K562 (cell line): ENCODE results near the gene BMPER. TPM values are rescaled to one million over a fixed set of nuclear protein-coding genes. Genes with fewer than 3 reads are reported as not detected.

Experiments
- ATAC-seq: fragments of 200-7000 bp; cut with Tn5 transposase; 3 replicates; pipeline ENCODE4 v1.9.1; 2020; ENCODE audit warnings: moderate library complexity
- BruUV-seq: library from RNA; stranded (reverse); fragments of 400-500 nt; replicated peaks from 2 replicates; lab custom pipeline; 2021; lab: Mats Ljungman, UMichigan
- CTCF ChIA-PET: fragments of 300-600 bp; formaldehyde crosslinking; extraction: SDS; loops from one replicate; lab custom pipeline; 2021; ENCODE audit warnings: low intra/inter-chr PET ratio; lab: Yijun Ruan, JAX
- POLR2A ChIA-PET: fragments of 300-600, 350-650 bp; sonication (Branson Sonifier 250); formaldehyde crosslinking; extraction: SDS; loops from one replicate; lab custom pipeline; 2021; ENCODE audit warnings: antibody characterized with exemption, inconsistent platforms; lab: Yijun Ruan, JAX
- DNase-seq, 4 experiments: peaks; one replicate each; pipeline versions ENCODE4 v3.0.0 to v3.0.0-alpha.2; 2011 to 2018; ENCODE audit warnings: low spot score in 3 of 4, mixed read lengths in 3 of 4; ENCODE audit errors: extremely low read depth in 1 of 4
- FAIRE-seq: peaks from 2 replicates; lab custom pipeline; 2011; peaks lifted over from hg19 to GRCh38; lab: Jason Lieb, UNC
- H2AFZ ChIP-seq: 2 replicates; pipeline ENCODE4 v1.6.0; 2011; ENCODE audit warnings: low read depth, low read length, control low read depth, inconsistent platforms
- H3K27ac ChIP-seq: fragments of 200-600 bp; 3 replicates; pipeline ENCODE4 v1.8.0; 2011; ENCODE audit warnings: low read depth, mild to moderate bottlenecking, control low read depth, inconsistent platforms, low read length, moderate library complexity, mixed read lengths; ENCODE audit errors: extremely low read depth
- H3K27me3 ChIP-seq, 2 experiments: fragments of 300-600 bp in 1 of 2; 2 replicates in 1 of 2; 3 replicates in 1 of 2; pipeline versions ENCODE4 v1.6.0 to v1.8.0; 2011; ENCODE audit warnings: inconsistent platforms in 2 of 2, low read length in 2 of 2, mild to moderate bottlenecking in 1 of 2, mixed read lengths in 1 of 2, moderate library complexity in 1 of 2; ENCODE audit not compliant: control insufficient read depth in 2 of 2, insufficient read depth in 2 of 2
- H3K36me3 ChIP-seq: fragments of 300-600 bp; 3 replicates; pipeline ENCODE4 v1.8.0; 2011; ENCODE audit warnings: mild to moderate bottlenecking, low read length, inconsistent platforms; ENCODE audit not compliant: control insufficient read depth, insufficient read depth
- H3K4me1 ChIP-seq, 2 experiments: fragments of 200-600 bp in 1 of 2; replicated peaks in 1 of 2; 2 replicates in 1 of 2; 3 replicates in 1 of 2; pipeline versions ENCODE4 v1.5.1 to v1.8.0; 2011; ENCODE audit warnings: inconsistent platforms in 2 of 2, low read length in 2 of 2, mild to moderate bottlenecking in 1 of 2, mixed read lengths in 1 of 2, moderate library complexity in 1 of 2; ENCODE audit not compliant: control insufficient read depth in 2 of 2, insufficient read depth in 2 of 2
- H3K4me2 ChIP-seq: 2 replicates; pipeline ENCODE4 v1.6.1; 2011; ENCODE audit warnings: low read length, control low read depth, inconsistent platforms, mixed read lengths; ENCODE audit not compliant: insufficient read depth
- H3K4me3 ChIP-seq: fragments of 200-600 bp; sonication (generic), shearing (Covaris generic); 2 replicates; pipeline ENCODE4 v1.5.1; 2016; ENCODE audit warnings: control low read depth, inconsistent platforms
- H3K79me2 ChIP-seq: fragments of 200-600 bp; 3 replicates; pipeline ENCODE4 v1.8.0; 2011; ENCODE audit warnings: low read length, inconsistent platforms; ENCODE audit not compliant: control insufficient read depth, insufficient read depth
- H3K9ac ChIP-seq, 2 experiments: 2 replicates each; pipeline versions ENCODE4 v1.6.0 to v1.6.1; 2011; ENCODE audit warnings: low read depth in 2 of 2, low read length in 2 of 2, control low read depth in 1 of 2, inconsistent platforms in 1 of 2, mild to moderate bottlenecking in 1 of 2, mixed read lengths in 1 of 2; ENCODE audit not compliant: insufficient read depth in 1 of 2
- H3K9me1 ChIP-seq: one replicate; pipeline ENCODE4 v1.6.0; 2011; ENCODE audit warnings: inconsistent platforms, mild to moderate bottlenecking, low read length, moderate library complexity; ENCODE audit not compliant: control insufficient read depth, insufficient read depth
- H3K9me3 ChIP-seq: replicated peaks from 2 replicates; pipeline ENCODE4 v1.5.1; 2011; ENCODE audit warnings: low read depth, low read length, inconsistent platforms; ENCODE audit not compliant: control insufficient read depth, insufficient read depth
- H4K20me1 ChIP-seq: replicated peaks from 2 replicates; pipeline ENCODE4 v1.6.1; 2011; ENCODE audit warnings: low read length, inconsistent platforms, mixed read lengths; ENCODE audit not compliant: control insufficient read depth, insufficient read depth
- CBX2 ChIP-seq: fragments of 200-600 bp; sonication (generic); IDR thresholded peaks from one replicate; pipeline ENCODE4 v1.6.1; 2012; ENCODE audit warnings: mild to moderate bottlenecking, low read length, inconsistent platforms; ENCODE audit not compliant: insufficient read depth, poor library complexity, severe bottlenecking
- CEBPG ChIP-seq, 3 experiments: fragments of 200-800 bp in 1 of 3; sonication (Bioruptor generic) in 1 of 3; sonication (generic) in 1 of 3; formaldehyde crosslinking in 1 of 3; IDR thresholded peaks in 2 of 3; conservative IDR thresholded peaks in 1 of 3; 2 replicates each; pipeline versions ENCODE4 v1.6.1 to v1.8.0; 2016 to 2022; ENCODE audit warnings: missing compliant biosample characterization in 2 of 3, missing genetic modification characterization in 2 of 3, mild to moderate bottlenecking in 1 of 3, missing genetic modification reagents in 1 of 3
- IFI16 ChIP-seq: fragments of 250-450 bp; sonication (Bioruptor Pico); IDR thresholded peaks from 2 replicates; pipeline ENCODE4 v2.1.2; 2022; ENCODE audit warnings: mild to moderate bottlenecking, inconsistent platforms
- MCM5 ChIP-seq: fragments of 450-650 bp; IDR thresholded peaks from 2 replicates; pipeline ENCODE4 v1.6.1; 2016; ENCODE audit warnings: low read depth
- NFIC ChIP-seq: fragments of 450-650 bp; IDR thresholded peaks from 2 replicates; pipeline ENCODE4 v1.6.1; 2017; ENCODE audit warnings: mild to moderate bottlenecking, inconsistent platforms
- RBM14 ChIP-seq: fragments of 200-400 bp; formaldehyde crosslinking; IDR thresholded peaks from 2 replicates; pipeline ENCODE4 v1.6.1; 2018; ENCODE audit warnings: low read depth, mild to moderate bottlenecking, low read length, moderate library complexity, borderline replicate concordance; ENCODE audit not compliant: insufficient read depth
- TCF7 ChIP-seq: sonication (generic); IDR thresholded peaks from 2 replicates; pipeline ENCODE4 v1.6.1; 2016; ENCODE audit warnings: antibody characterized with exemption, borderline replicate concordance
- WHSC1 ChIP-seq: IDR thresholded peaks from one replicate; pipeline ENCODE4 v1.6.1; 2012; ENCODE audit warnings: low read length, control low read depth, inconsistent platforms
- ZNF165 ChIP-seq: fragments of 250-450 bp; sonication (Bioruptor Pico); IDR thresholded peaks from 2 replicates; pipeline ENCODE4 v1.4.0; 2020; ENCODE audit warnings: borderline replicate concordance
- WGBS: fragments of 100-300 bp; shearing (Covaris generic); methylation state at CpG from one replicate; pipeline ENCODE4 v1.1.6; 2016; ENCODE audit warnings: low coverage, mixed read lengths; ENCODE audit not compliant: insufficient coverage; ENCODE audit errors: missing lambda C conversion rate; 5-methylcytosine and 5-hydroxymethylcytosine counted together
- in situ Hi-C: fragments of 300-500 bp; cut with MboI; formaldehyde crosslinking; loops from 4 replicates; pipeline ENCODE4 v1.15.0; 2018; ENCODE audit warnings: inconsistent platforms, mixed read lengths
- intact Hi-C: fragments of 100-400 bp; cut with micrococcal nuclease; formaldehyde crosslinking; loops from 2 replicates; pipeline ENCODE4 v1.14.2; 2022
- polyA plus RNA-seq, 8 experiments: library from polyadenylated mRNA; depleted of rRNA in 4 of 8; stranded (reverse) in 5 of 8; unstranded in 3 of 8; fragments of >200 nt; fragmentation: Nextera tagmentation in 2 of 8; fragmentation: Illumina TruSeq in 1 of 8; extraction: Ambion mirVana in 2 of 8; extraction: Trizol in 1 of 8; gene quantifications; 2 replicates each; pipeline versions ENCODE4 v1.2.1 to v1.2.3, GENCODE V29; 2011 to 2014; ENCODE audit warnings: inconsistent platforms in 1 of 8, missing spikeins in 1 of 8
- total RNA-seq, 7 experiments: library from RNA; depleted of rRNA in 6 of 7; stranded (reverse); fragments of >200 nt in 6 of 7; fragmentation: Illumina TruSeq in 2 of 7; extraction: Trizol in 2 of 7; gene quantifications; 2 replicates each; pipeline versions ENCODE4 v1.2.1 to v1.2.3, GENCODE V29; 2011 to 2021; ENCODE audit warnings: low replicate concordance in 1 of 7
- TF ChIP-seq, protein P1 (sequence below): fragments of 200-400 bp; formaldehyde crosslinking; IDR thresholded peaks from 2 replicates; pipeline ENCODE4 v1.6.1; 2017; ENCODE audit warnings: mild to moderate bottlenecking, low read depth, low read length, moderate library complexity
- TF ChIP-seq, protein P2 (sequence below): fragments of 250-450 bp; sonication (Bioruptor Pico); IDR thresholded peaks from 2 replicates; pipeline ENCODE4 v1.4.0; 2020; ENCODE audit warnings: mild to moderate bottlenecking, moderate library complexity
- TF ChIP-seq, protein P3 (sequence below): sonication (generic); formaldehyde crosslinking; IDR thresholded peaks from 2 replicates; pipeline ENCODE4 v1.8.0; 2022; ENCODE audit warnings: missing genetic modification reagents, mild to moderate bottlenecking, borderline replicate concordance

Gene BMPER
- total and polyA plus RNA-seq, 9 of the 15 experiments (the other 6 are each of a cell fraction or from before 2014, with no cell fraction given), result not detected

DNA sequence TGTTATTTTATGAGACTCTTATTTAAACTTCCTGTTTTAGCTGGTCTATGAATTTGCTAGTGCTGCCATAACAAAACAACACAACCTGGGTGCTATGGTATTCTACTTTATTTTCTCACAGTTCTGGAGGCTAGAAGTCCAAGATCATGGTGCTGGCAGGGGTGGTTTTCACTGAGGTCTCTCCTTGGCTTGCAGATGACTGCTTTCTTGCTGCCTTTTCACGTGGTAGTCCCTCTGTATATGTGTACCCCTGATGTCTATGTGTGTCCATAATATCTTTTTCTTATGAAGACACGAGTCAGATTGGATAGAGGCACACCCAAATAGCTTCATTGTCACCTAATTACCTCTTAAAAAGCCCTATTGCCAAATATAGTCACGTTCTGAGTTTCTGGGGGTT is 270.5 kb downstream of the BMPER start:
- FAIRE-seq, result no peak
- POLR2A ChIA-PET, result no interaction called here
- BruUV-seq, result no TSS peak

More for the DNA sequence above, 270.5 kb downstream of the BMPER start:
- H3K79me2 ChIP-seq, result no peaks in the 10 kb centered on the region
- DNase-seq, result no peak
- WGBS, result 2% methylated on average over 3 of the region's 3 CpGs
- no peaks in the 10 kb centered on the region for H4K20me1 ChIP-seq
- H3K4me2 ChIP-seq, result no peak overlapping the region
- H2AFZ ChIP-seq, result no peak overlapping the region
- no peaks in the 10 kb centered on the region for H3K9me3 ChIP-seq
- H3K27me3 ChIP-seq, result no peaks in the 10 kb centered on the region
- H3K9ac ChIP-seq, result no peak overlapping the region
- CTCF ChIA-PET, result no interaction called here
- intact Hi-C loops, result no loop called here
- H3K27ac ChIP-seq, result no peak overlapping the region
- in situ Hi-C loops, result no loop called here
- H3K9me1 ChIP-seq, result no peaks in the 10 kb centered on the region
- TF ChIP-seq, protein P1, sequence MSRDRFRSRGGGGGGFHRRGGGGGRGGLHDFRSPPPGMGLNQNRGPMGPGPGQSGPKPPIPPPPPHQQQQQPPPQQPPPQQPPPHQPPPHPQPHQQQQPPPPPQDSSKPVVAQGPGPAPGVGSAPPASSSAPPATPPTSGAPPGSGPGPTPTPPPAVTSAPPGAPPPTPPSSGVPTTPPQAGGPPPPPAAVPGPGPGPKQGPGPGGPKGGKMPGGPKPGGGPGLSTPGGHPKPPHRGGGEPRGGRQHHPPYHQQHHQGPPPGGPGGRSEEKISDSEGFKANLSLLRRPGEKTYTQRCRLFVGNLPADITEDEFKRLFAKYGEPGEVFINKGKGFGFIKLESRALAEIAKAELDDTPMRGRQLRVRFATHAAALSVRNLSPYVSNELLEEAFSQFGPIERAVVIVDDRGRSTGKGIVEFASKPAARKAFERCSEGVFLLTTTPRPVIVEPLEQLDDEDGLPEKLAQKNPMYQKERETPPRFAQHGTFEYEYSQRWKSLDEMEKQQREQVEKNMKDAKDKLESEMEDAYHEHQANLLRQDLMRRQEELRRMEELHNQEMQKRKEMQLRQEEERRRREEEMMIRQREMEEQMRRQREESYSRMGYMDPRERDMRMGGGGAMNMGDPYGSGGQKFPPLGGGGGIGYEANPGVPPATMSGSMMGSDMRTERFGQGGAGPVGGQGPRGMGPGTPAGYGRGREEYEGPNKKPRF, result no peak
- TF ChIP-seq TCF7, result no peak
- TF ChIP-seq, protein P2, sequence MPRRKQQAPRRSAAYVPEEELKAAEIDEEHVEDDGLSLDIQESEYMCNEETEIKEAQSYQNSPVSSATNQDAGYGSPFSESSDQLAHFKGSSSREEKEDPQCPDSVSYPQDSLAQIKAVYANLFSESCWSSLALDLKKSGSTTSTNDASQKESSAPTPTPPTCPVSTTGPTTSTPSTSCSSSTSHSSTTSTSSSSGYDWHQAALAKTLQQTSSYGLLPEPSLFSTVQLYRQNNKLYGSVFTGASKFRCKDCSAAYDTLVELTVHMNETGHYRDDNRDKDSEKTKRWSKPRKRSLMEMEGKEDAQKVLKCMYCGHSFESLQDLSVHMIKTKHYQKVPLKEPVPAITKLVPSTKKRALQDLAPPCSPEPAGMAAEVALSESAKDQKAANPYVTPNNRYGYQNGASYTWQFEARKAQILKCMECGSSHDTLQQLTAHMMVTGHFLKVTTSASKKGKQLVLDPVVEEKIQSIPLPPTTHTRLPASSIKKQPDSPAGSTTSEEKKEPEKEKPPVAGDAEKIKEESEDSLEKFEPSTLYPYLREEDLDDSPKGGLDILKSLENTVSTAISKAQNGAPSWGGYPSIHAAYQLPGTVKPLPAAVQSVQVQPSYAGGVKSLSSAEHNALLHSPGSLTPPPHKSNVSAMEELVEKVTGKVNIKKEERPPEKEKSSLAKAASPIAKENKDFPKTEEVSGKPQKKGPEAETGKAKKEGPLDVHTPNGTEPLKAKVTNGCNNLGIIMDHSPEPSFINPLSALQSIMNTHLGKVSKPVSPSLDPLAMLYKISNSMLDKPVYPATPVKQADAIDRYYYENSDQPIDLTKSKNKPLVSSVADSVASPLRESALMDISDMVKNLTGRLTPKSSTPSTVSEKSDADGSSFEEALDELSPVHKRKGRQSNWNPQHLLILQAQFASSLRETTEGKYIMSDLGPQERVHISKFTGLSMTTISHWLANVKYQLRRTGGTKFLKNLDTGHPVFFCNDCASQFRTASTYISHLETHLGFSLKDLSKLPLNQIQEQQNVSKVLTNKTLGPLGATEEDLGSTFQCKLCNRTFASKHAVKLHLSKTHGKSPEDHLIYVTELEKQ (CRISPR knock-in tag), result no peak
- no peak for TF ChIP-seq CEBPG (CRISPR knock-in tag; IDR thresholded peaks at IDR 0.05)
- no peak for TF ChIP-seq CEBPG (tag; conservative IDR thresholded peaks at IDR 0.05 in 1 of 2, IDR thresholded peaks at IDR 0.05 in 1 of 2)
- TF ChIP-seq NFIC, result no peak
- TF ChIP-seq ZNF165 (CRISPR knock-in tag), result no peak
- TF ChIP-seq RBM14, result no peak
- TF ChIP-seq IFI16 (CRISPR knock-in tag), result no peak
- no peak for TF ChIP-seq MCM5
- TF ChIP-seq WHSC1, result no peak
- TF ChIP-seq, protein P3, sequence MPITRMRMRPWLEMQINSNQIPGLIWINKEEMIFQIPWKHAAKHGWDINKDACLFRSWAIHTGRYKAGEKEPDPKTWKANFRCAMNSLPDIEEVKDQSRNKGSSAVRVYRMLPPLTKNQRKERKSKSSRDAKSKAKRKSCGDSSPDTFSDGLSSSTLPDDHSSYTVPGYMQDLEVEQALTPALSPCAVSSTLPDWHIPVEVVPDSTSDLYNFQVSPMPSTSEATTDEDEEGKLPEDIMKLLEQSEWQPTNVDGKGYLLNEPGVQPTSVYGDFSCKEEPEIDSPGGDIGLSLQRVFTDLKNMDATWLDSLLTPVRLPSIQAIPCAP, result no peak
- TF ChIP-seq CBX2, result no peak
- TF ChIP-seq, all 486 proteins: peak for 0
- no peak overlapping the region for H3K4me3 ChIP-seq
- H3K36me3 ChIP-seq, result no peaks in the 10 kb centered on the region
- H3K4me1 ChIP-seq, result no peaks in the 10 kb centered on the region
- no peak for ATAC-seq
